ENCODE data around the gene SRR.
"Not testable (repeated sequence)": the region's sequence is repeated elsewhere in the genome, so short reads cannot be mapped to it uniquely, and the experiment has no call there.

SRR gene, protein sequence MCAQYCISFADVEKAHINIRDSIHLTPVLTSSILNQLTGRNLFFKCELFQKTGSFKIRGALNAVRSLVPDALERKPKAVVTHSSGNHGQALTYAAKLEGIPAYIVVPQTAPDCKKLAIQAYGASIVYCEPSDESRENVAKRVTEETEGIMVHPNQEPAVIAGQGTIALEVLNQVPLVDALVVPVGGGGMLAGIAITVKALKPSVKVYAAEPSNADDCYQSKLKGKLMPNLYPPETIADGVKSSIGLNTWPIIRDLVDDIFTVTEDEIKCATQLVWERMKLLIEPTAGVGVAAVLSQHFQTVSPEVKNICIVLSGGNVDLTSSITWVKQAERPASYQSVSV

DNA sequence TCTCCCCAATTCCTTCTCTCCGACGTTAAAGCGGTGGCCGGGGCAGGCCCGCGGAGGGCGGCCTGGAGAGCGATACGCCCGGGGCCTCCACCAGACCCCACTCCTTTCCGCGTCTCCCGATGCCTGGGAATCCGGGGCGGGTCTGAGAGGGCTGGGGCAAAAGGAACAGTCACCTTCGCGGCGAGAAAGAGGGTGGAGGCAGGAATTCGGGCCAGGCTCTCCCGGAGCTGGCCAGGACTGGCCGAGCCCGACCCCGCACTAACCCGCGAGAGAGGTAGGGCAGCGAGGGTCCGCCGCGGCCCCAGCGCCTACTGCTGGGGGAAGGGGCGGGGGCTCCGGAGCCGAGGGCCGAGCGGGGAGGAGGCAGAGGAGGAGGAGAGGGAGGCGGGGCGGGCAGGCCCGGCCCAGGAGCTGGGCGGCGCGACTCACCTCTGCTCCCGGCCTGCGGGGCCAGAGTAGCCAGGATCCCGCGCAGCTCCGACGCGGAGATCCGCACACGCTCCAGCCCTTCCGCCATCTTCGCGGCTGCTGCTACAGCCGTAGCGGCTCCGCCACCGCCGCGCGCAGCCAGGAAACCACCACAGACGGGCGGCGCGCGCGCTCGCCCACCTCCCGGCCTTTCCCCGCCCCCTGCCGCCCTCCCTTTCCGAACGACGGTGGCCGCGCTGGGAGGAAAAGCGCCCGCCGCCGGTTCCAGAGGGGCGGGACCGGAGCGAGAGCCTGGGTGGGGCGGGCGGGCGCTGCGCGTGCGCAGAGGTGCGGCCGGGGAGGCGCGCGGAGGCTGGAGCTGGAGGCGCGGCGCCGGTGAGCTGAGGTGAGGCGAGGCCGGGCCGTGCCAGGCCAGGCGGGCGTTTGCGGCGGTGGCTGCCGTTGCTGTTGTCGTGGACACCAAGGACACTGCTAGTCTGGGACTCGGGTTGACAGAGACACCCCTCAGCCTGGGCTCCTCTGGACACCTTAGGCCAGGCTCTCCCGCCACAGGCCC is at the start of gene SRR, which contains the start of gene SMG6:
TSS of gene SRR (plus strand) at position 747 of the 985 bp plus-strand sequence. CDS start 11,611 bp downstream, outside the sequence.
TSS of gene SMG6 (minus strand) at position 582 of the 985 bp plus-strand sequence. CDS start at position 517, 65 bp downstream.
- in situ Hi-C loops (cut with MboI; ENCODE audit: low sequenced_read_pairs) = no loop called here

DNA sequence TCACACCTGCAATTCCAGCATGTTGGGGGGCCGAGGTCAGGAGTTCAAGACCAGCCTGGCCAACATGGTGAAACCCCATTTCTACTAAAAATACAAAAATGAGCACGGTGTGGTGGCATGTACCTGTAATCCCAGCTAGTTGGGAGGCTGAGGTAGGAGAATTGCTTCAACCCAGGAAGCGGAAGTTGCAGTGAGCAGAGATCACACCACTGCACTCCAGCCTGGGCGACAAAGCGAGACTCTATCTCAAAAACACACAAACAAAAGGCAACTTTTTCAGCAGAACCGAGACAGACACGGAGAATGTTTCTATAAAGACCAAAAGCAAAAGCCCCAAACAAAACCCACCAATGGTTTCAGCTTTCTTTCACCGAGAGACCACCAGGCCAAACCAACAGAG is 44.9 kb upstream of the SRR start:
- in situ Hi-C loops (cut with MboI; ENCODE audit: low sequenced_read_pairs) = not testable (repeated sequence)

DNA sequence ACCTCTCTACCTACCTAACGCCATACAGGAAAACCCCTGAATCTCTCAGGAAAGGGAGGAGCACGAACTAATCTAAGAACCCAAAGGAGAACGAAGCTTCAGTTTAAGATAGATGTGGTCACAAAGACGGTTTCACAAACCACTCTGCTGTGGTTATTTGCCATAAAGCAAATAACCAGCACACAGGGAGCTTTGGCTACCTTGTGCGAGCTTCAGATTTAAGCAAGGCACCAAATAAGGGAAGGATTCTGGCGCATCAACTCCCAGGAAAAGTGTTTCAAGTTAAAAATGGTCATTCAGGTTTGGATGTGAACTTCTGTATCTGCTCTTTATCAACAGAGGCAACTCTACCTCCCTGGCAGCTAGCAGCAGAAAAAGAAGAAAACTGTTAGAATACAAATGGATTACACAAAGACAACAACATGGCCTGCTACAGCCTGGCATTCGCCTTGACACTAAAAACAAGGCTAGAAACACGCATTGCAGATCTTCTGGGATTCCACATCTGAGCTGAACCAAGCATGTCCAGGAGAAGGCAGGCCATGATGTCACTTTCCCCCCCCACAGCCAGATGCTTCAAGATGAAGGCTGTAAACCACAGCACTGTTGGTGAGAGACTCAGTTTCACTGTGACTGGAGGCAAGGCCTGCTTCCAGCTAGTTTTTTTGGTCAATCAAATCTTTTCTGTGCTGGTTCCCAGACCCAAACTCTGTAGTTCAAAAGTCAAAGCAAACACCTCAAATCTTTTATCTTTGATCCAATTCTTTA is 43.8 kb upstream of the SRR start:
- in situ Hi-C loops (cut with MboI; ENCODE audit: low sequenced_read_pairs) = no loop called here

DNA sequence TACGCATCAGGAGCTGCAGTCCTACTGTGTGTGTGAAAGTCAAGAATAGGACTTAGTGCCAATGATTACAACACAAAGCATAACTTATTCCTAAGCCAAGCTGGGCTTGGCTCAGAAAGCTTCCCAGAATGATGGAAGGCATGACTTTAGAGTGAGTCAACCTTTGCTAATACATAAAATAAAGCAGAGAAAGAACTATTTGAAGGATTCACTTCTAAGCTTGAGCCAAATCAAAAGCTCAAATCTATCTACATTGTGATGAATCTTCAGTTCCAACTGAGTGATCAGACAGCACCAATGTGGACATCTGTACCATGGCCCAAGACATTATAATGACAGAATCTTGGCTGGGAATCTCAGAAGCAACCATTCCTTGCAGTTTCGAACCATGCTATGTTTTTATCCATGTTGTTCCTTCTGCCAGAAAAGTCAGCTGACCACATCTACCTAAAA is 41.6 kb upstream of the SRR start:
- in situ Hi-C loops (cut with MboI; ENCODE audit: low sequenced_read_pairs) = no loop called here

DNA sequence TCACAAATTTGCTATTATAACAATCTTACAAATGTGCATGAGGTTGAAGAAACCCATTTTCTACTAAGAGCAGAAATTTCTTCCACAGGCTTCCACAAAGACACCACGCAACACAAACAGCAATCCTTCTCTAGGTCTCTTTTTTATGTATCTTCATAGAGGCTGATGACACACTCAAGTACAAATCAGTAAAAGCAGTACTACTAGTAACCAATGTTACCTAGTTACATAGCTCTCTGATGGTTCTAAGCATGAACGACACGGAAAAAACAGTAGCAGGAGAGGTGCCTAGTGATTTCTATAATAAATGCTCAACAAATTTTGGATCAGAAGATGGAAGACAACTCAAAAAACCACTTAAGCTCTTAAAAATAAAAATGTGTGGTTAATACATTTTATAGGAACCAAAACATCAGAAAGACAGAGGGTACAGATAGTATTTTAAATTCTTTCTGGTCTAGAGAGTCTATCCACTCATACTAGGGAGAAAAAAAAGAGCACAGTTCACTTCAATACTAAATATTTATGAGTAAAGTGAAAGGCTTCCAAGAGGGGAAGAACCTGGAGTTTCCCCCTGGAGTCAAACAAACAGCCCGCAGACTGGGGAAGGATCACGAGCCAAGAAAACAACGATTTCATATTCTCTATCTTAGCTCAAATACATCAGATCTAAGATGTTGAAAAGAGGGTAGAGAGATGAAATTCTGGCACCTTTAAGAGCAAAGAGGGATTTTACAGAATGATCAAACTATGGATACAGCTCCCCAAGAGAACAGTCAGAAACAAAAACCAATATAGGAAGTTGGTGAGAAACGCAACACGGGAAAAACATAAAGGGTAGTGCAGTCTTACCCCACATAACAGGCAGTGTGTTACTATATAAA is 40.3 kb upstream of the SRR start:
- in situ Hi-C loops (cut with MboI; ENCODE audit: low sequenced_read_pairs) = no loop called here

DNA sequence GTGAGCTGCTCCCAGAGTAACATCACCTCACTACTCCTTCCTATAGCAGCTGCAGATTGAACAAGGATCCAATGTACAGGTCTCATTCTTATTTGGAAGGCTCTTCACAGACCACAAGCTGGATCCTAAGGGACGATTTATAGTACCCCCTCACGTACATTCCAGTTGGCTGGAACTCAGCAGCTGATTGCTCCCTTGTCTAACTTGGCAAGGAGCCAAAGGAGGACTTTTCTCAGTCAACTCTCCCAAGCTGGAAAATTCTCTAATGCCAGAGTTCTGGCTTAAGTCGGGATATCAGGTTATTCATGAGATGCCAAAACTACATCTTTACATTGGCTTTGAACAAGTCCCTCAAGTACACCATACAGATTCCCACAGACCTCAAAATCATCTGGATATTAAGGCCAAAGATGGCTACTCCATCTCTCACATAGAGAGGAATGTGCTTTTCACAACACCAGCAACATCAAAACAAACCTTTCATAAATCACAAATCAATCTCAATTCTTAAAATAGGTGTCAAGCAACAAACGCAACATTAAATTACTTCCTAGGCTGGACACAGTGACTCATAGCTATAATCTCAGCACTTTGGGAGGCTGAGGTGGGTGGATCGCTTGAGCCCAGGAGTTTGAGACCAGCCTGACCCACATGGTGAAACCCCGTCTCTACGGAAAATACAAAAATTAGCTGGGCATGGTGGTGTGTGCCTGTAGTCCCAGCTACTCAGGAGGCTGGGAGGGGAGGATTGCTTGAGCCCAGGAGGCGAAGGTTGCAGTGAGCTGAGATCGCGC is 39.5 kb upstream of the SRR start:
- in situ Hi-C loops (cut with MboI; ENCODE audit: low sequenced_read_pairs) = no loop called here

DNA sequence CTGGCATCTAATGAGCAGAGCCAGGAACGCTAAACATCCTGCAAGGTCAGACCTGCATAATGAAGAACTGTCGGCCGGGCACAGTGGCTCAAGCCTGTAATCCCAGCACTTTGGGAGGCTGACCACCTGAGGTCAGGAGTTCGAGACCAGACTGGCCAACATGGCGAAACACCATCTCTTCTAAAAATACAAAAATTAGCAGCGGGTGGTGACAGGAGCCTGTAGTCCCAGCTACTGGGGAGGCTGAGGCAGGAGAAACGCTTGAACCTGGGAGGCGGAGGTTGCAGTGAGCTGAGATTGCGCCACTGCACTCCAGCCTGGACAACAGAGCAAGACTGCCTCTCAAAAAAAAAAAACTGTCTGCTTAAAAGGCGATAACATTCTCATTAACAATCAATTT is 38.6 kb upstream of the SRR start:
- in situ Hi-C loops (cut with MboI; ENCODE audit: low sequenced_read_pairs) = not testable (repeated sequence)

DNA sequence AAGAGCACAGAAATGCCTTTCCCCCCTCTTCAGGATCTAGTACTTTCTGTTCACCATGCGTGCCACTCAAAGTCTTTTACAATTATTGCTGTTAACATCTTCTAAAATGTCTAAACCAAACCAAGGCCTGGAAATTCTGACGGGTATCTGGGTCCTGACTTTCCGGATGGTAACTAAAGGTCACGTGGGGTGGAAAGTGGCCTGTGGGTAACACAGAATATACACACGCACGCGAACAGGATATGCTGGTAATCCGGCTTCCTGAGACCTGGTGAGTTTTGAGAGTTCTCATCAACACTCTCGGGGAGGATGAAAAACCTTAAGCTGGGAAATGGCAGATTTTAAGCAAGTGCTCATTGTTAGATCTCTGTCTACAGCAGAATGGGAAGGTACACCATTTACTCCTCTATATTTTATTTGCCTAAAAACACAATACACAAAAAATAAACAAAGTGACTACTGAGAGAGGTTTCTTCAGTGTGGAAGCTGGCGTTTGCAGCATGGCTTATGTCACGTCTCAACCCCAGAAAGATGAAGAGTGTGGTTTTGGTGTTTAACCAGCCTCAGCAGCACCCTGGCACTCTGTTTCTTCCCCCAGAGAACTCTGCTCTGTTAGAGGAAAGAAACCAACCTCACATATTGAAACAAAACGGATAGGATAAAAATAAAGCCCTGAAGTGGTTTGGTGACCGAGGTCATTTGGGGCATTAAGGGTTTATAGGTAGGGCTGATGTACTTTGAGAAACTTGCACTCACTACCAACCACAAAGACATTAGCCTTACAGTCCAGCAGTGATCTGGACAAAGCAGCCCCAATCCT is 37.5 kb upstream of the SRR start:
- in situ Hi-C loops (cut with MboI; ENCODE audit: low sequenced_read_pairs) = no loop called here

DNA sequence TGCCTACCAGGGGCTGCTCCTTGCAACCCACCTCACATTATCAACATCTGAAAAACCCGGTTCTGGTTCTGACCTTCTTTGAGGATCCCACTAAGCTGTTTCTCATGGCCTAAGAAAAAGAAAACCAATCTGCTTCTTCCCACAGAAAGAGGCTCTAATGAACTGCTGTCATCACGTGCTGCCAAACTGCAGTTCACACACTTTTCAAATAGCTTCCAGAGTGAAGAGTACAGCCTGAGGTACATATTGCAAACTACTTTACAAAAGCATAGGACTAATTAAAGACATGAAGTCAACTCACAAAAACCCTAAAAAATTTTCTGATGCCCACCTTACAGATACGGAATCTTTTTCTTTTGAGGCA is 36.9 kb upstream of the SRR start:
- in situ Hi-C loops (cut with MboI; ENCODE audit: low sequenced_read_pairs) = no loop called here

DNA sequence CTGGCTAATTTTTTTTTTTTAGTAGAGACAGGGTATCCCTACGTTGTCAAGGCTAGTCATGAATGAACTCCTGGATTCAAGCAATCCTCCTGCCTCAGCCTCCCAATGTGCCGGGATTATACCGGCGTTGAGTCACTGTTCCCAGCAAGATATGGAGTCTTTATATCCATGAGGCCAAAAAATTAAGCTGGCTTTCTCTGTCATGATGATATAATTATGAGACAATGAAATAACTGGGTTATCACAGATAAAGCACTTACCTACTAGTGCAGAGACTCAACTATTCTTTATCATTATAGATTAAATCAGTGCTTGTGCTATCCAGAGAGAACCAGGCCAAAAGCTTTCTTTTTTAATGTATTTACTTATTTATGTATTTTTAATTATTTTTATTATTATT is 36.4 kb upstream of the SRR start:
- in situ Hi-C loops (cut with MboI; ENCODE audit: low sequenced_read_pairs) = no loop called here

DNA sequence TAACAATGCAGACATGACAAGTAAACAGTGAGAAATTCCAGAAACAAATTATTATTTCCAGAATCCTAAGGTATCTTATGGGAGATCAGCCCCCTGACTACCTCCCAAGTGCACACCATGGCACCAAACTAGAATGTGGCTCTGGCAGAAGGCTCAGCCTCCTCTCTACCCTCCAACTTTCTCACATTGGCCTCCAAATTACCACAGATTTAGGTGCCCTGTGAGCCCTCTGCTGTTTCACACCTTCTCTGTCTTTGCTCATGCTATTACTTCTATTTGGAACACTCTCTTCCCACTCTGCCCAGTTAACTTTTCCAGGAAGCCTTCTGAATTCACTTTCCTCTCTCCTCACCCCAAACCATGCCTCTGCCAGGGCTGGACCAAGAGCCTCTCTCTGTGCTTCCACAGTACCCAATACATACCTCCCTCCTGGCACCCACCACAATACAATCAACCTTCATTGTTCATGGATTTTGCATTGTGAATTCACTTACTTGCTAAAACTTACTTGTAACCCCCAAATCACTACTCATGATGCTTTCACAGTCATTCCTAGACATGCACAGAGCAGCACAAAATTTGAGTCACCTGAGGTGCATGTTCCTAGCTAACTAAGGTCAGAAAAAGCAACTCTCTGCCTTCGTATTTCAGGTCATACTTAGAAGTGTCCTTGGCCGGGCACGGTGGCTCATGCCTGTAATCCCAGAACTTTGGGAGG is 31.6 kb upstream of the SRR start:
- in situ Hi-C loops (cut with MboI; ENCODE audit: low sequenced_read_pairs) = no loop called here

DNA sequence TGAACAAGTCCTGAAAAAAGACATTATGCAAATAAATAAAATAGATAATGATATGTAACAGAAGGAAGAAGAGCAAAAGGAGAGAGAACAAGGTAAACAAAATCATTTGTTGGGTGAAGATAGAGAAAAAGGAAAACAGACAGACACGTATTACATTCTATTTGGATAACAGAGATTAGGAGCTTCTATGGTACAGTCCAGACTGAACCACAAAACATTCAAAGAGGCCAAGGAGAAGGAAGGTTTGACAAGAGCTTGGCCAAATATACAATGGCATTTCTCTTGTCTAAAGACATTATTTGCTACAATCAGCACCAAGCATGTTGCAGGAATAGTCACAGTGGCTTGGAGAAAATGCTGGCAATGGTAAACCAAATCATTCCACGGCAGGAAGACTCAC is 29.3 kb upstream of the SRR start:
- in situ Hi-C loops (cut with MboI; ENCODE audit: low sequenced_read_pairs) = no loop called here

DNA sequence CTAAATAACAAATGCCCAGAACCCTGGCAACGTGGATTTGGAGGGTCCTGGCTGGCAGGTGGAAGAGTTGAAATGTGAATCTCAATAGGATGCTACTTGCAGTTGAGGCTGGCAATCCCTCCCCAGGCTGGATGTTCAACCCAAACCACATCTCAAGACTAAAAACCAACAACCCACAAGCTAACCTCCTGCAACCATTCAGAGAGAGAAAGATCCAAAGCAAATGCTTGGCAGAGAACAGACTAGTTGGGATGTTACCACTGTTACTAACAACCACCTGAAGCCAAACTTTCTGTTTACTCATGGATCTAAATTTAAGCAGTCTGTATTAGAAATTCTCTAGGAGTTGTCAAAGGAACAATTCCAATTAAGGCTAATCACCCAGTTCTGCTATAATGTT is 28.0 kb upstream of the SRR start:
- in situ Hi-C loops (cut with MboI; ENCODE audit: low sequenced_read_pairs) = no loop called here

DNA sequence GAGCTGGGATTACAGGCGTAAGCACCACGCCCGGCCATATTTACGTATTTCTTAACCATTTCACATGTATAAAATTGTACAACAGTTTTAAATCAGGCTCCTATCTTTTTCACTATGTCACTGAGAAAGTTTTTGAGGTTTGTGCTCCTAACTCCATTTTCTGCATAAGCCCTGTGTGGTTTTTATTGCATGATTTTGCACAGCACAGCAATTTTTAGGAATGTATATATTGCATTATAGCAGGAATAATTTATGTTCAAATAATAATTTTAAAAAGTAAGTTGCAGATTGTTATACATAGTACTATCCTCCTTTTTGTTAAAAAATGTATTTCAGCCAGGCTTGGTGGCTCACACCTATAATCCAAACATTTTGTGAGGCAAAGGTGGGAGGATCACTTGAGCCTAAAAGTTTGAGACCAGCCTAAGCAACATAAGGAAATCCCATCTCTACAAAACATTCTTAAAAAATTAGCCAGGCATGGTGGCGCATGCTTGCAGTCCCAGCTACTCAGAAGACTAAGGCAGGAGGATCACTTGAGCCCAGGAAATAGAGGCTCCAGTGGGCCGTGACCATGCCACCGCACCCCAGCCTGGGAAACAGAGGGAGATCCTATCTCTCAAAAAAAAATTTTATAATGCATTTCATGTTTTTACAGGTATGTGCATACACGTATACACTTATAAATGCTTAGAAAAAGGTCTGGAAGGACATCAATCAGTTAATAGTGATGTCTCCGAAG is 26.1 kb upstream of the SRR start:
- in situ Hi-C loops (cut with MboI; ENCODE audit: low sequenced_read_pairs) = no loop called here

DNA sequence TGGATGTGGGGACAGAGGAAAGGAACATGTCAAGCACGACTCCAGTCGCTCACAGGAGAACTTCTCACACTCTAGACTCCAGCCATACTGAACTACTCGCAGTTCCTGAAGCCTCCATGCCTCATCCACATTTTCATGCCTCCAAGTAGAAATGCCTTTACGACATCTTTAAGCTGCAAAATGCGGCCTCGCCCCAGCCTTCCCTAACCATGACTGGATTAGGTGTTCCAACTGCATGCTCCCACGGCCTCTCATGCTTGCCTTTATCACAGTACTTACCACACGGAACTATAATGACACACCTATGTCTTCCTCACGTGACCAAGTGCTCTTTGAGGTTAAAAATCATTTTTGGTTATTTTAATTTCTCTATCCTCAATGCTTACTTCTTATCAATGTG is 24.0 kb upstream of the SRR start:
- in situ Hi-C loops (cut with MboI; ENCODE audit: low sequenced_read_pairs) = no loop called here

DNA sequence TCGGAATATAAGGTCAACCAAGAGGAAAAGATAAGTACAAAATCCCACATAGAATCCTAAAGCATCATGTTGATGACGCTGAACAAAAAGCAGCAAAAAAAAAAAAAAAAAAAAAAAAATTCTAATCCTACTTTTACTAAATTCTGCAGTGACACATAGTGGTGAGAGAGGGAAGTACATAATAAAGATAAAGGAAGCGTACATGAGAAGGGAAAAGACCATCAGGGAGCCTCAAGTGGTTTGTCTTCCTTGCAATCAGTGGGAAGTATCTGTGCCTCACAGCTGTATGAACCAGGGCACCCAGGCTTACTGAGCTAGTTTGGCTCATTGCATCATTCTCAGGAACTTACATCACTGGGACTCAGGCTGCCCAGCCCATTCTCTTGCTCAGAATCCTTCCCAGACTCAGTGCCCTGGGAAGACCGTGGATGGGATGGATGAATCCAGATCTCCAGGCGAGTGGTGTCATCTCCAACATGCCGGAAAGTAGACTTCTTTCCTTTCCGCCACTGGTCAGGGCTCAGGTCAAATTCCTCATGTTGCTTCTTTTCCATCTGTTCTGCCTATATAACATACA is 21.4 kb upstream of the SRR start:
- in situ Hi-C loops (cut with MboI; ENCODE audit: low sequenced_read_pairs) = no loop called here

DNA sequence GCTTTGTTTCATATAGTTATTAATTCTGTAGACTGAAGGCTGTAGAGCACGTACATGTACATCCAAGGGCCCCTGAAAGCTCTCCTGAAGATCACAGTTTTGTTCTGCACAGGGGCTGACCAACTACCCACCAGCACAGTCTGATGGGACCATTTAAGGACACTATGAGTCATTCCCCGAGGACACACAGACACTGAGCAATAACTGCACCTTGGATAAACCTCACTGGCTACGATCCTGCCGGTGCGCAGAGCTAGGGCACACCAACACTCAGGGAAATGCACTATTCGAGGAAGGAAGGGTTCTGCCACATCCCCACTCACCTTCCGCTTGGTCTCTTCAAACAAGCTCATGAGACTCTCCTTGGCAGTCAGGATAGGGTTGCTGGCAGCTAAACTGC is 20.4 kb upstream of the SRR start:
- in situ Hi-C loops (cut with MboI; ENCODE audit: low sequenced_read_pairs) = no loop called here

Measured in hTERT RPE-1 (cell line).